Esophagus muscularis mucosa (tissue), 3 donors: ENCODE data around the gene PPARD.

Source experiments
- CTCF ChIP-seq, 3 experiments: fragments of 200-600 bp in 2 of 3; fragments of 450-650 bp in 1 of 3; sonication (generic) in 2 of 3; IDR thresholded peaks; one replicate each; pipeline ENCODE4 v1.5.1; 2017 to 2019; ENCODE audit warnings: antibody characterized with exemption in 3 of 3, mild to moderate bottlenecking in 2 of 3, moderate library complexity in 1 of 3
- POLR2A ChIP-seq: fragments of 450-650 bp; IDR thresholded peaks from one replicate; pipeline ENCODE4 v1.6.1; 2017; ENCODE audit warnings: antibody characterized with exemption, moderate library complexity, mild to moderate bottlenecking, low read depth

DNA sequence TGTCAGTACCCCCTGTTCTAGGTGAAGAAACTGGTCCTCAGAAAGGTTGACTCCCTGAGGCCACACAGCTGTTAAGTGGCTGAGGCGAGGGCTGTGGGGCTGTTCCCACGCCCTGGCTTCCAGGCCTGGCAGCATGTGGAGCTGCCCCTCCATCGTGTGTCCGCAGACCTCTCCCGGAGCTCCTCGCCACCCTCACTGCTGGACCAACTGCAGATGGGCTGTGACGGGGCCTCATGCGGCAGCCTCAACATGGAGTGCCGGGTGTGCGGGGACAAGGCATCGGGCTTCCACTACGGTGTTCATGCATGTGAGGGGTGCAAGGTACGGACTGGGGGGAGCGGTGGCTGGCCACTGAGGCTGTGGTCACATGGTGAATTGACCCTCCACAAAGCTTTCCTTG, 77.6 kb downstream of the PPARD start:
- TF ChIP-seq CTCF (IDR thresholded peaks at IDR 0.05) (no peak), POLR2A (no peak)
